Measurements from ENCODE around the gene SLFNL1. TPM values are rescaled to one million over a fixed set of nuclear protein-coding genes. Genes with fewer than 3 reads are reported as not detected.
A peak's percentile ranks its signal among the peaks of the same experiment; 100 is the strongest.

Gene SLFNL1
- total and polyA plus RNA-seq, 2 donors (not counting 1 experiment from before 2014, with no cell fraction given), result 0.18 to 1.2 TPM

DNA sequence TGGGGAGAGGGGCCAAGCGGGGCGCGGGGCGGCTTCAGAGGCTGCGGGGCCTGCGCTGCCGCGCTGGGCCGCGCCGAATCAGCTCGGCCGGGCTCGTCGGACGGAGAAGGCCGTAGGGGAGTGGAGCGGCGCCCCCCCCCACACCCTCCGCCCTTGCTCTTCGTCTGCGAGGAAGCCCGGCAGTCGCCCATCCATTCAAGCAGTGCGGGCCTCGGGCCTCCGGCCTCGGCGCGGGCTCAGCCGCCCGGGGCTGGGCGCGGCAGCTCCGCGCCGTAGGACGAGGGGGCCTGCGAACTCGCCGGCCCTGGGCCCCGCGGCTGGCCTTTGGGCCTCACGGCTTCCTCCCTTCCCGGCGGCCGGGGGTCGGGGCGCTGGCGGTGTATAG lies 41.5 kb downstream of the SLFNL1 start:
- Mint-ChIP-seq H3K4me1 (peaks cover 15% of the 10 kb centered on the region), H3K4me3 (peak overlapping the region; percentile 97), H3K27me3 (no peaks in the 10 kb centered on the region), H3K27ac (peak overlapping the region; percentile 79), H3K9me3 (ENCODE audit: insufficient read depth) (no peaks in the 10 kb centered on the region)
- Histone ChIP-seq H3K4me3 (ENCODE audit: control extremely low read depth in 1 of 5, extremely low read depth in 1 of 5, insufficient read depth in 1 of 5, low read depth in 2 of 5, low read length in 4 of 5) (peak overlapping the region in 4 of 5 experiments; percentile 74 to 89 (median 84)), H3K27me3 (replicated peaks in 1 of 4; ENCODE audit: control extremely low read depth in 1 of 4, control insufficient read depth in 3 of 4, insufficient read depth in 4 of 4, low read length in 3 of 4) (no peaks in the 10 kb centered on the region), H3K79me2 (ENCODE audit: control insufficient read depth, insufficient read depth, low read length) (peaks cover 41% of the 10 kb centered on the region), H3K4me2 (replicated peaks; ENCODE audit: low read depth, low read length, poor library complexity, severe bottlenecking) (peak overlapping the region; percentile 87), H3K9ac (ENCODE audit: low read length) (peak overlapping the region; percentile 81), H2AFZ (ENCODE audit: insufficient read depth, low read depth, low read length, poor library complexity, severe bottlenecking) (peak overlapping the region; percentile 100), H3K36me3 (replicated peaks in 1 of 2; ENCODE audit: control extremely low read depth in 1 of 2, control insufficient read depth in 1 of 2, extremely low read depth in 1 of 2, insufficient read depth in 2 of 2, low read length in 1 of 2) (peaks cover 0 to 13% of the 10 kb centered on the region in 2 experiments), H4K20me1 (ENCODE audit: control insufficient read depth, insufficient read depth, low read length, poor library complexity, severe bottlenecking) (no peaks in the 10 kb centered on the region), H3K4me1 (ENCODE audit: control insufficient read depth in 2 of 2, insufficient read depth in 2 of 2, low read length in 2 of 2) (peaks cover 13 to 18% of the 10 kb centered on the region in 2 donors), H3K9me3 (ENCODE audit: control extremely low read depth in 1 of 3, control insufficient read depth in 2 of 3, insufficient read depth in 1 of 3, low read length in 2 of 3) (no peaks in the 10 kb centered on the region), H3K27ac (ENCODE audit: low read length in 2 of 2) (peak overlapping the region; percentile 40 to 82)
- ChIA-PET POLR2A (no interaction called here), CTCF (interaction anchor here (1.6 kb wide), 1 partner anchor 24 kb away, joined by 6 read pairs; no protein-coding TSS in a partner anchor)
- TF ChIP-seq EZH2 (IDR thresholded peaks at IDR 0.05; ENCODE audit: borderline replicate concordance, insufficient read depth, low read depth, low read length, poor library complexity, severe bottlenecking), result no peak
- TF ChIP-seq, protein P1, sequence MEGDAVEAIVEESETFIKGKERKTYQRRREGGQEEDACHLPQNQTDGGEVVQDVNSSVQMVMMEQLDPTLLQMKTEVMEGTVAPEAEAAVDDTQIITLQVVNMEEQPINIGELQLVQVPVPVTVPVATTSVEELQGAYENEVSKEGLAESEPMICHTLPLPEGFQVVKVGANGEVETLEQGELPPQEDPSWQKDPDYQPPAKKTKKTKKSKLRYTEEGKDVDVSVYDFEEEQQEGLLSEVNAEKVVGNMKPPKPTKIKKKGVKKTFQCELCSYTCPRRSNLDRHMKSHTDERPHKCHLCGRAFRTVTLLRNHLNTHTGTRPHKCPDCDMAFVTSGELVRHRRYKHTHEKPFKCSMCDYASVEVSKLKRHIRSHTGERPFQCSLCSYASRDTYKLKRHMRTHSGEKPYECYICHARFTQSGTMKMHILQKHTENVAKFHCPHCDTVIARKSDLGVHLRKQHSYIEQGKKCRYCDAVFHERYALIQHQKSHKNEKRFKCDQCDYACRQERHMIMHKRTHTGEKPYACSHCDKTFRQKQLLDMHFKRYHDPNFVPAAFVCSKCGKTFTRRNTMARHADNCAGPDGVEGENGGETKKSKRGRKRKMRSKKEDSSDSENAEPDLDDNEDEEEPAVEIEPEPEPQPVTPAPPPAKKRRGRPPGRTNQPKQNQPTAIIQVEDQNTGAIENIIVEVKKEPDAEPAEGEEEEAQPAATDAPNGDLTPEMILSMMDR (IDR thresholded peaks at IDR 0.05), result no peak
- intact Hi-C loops (cut with micrococcal nuclease), result no loop called here
- DNase-seq, result no peak
- peak; percentile 29 for ATAC-seq (ENCODE audit: low read depth)
- under 1% methylated on average over 50 of the region's 50 CpGs for WGBS (ENCODE audit: insufficient coverage)

DNA sequence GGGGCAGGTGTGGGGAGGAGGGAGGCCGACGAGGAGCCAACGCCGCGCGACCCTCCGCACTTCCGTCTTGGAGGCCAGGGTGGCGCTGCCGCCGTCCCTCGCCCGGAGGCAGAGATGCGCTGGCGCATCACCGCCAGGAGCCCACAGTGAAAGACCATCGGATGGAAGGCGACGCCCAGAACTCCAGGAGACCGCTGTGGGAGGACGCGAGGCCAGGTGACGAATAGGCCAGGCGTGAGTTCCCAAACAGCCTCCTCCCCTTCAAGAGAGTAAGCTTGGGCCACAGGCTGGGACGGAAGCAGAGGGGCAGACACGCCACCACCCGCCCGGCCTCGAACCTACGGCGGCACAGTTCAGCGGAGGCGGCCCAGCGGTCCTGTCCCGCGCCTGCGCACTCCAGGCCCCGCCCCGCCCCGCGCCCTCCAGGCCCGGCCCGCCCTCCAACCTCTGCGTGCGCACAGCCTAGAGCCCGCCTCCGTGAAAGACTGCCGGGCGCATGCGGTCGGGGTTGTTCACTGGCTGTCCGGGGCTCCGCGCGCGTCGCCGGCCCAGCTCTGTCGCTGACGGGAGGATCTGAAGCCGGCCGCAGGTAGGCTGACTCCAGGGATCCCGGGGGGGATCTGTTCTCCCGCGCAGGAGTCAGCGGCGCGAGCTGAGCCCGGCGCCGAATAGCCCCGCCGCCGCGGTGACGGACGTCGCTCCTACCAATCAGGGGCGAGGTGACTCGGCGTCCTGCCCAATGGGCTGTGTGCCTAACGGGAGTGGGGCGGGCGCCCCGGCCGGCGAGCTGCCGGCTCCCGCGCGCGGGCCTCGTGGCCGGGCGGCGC lies 42.1 kb downstream of the SLFNL1 start, which contains the start of gene CTPS1:
Gene CTPS1, plus strand, starts transcription at position 456 of the 827 bp plus-strand sequence. CDS start 3,595 bp downstream, outside the sequence.
- peak; percentile 97 for DNase-seq
- no peaks in the 10 kb centered on the region for H3K9me3 Mint-ChIP-seq (ENCODE audit: insufficient read depth)
- WGBS (ENCODE audit: insufficient coverage), result under 1% methylated on average over 96 of the region's 96 CpGs
- Histone ChIP-seq H3K4me3 (ENCODE audit: control extremely low read depth in 1 of 5, extremely low read depth in 1 of 5, insufficient read depth in 1 of 5, low read depth in 2 of 5, low read length in 4 of 5) (peak within 1 kb of the TSS; percentile 45 to 89 (median 82)), H3K9ac (ENCODE audit: low read length) (peak within 1 kb of the TSS; percentile 81), H3K4me2 (replicated peaks; ENCODE audit: low read depth, low read length, poor library complexity, severe bottlenecking) (peak within 1 kb of the TSS; percentile 87), H3K27ac (ENCODE audit: low read length in 2 of 2) (peak within 1 kb of the TSS; percentile 82 to 87), H2AFZ (ENCODE audit: insufficient read depth, low read depth, low read length, poor library complexity, severe bottlenecking) (peak within 1 kb of the TSS; percentile 100), H3K9me3 (ENCODE audit: control extremely low read depth in 1 of 3, control insufficient read depth in 2 of 3, insufficient read depth in 1 of 3, low read length in 2 of 3) (no peaks in the 10 kb centered on the region), H3K36me3 (replicated peaks in 1 of 2; ENCODE audit: control extremely low read depth in 1 of 2, control insufficient read depth in 1 of 2, extremely low read depth in 1 of 2, insufficient read depth in 2 of 2, low read length in 1 of 2) (peaks cover 0 to 7% of the 10 kb centered on the region in 2 experiments), H3K79me2 (ENCODE audit: control insufficient read depth, insufficient read depth, low read length) (peaks cover 40% of the 10 kb centered on the region), H3K27me3 (replicated peaks in 1 of 4; ENCODE audit: control extremely low read depth in 1 of 4, control insufficient read depth in 3 of 4, insufficient read depth in 4 of 4, low read length in 3 of 4) (no peaks in the 10 kb centered on the region), H4K20me1 (ENCODE audit: control insufficient read depth, insufficient read depth, low read length, poor library complexity, severe bottlenecking) (no peaks in the 10 kb centered on the region), H3K4me1 (ENCODE audit: control insufficient read depth in 2 of 2, insufficient read depth in 2 of 2, low read length in 2 of 2) (peaks cover 13 to 18% of the 10 kb centered on the region in 2 donors)
- H3K4me3 Mint-ChIP-seq, result peak within 1 kb of the TSS; percentile 97
- peak; percentile 86 for ATAC-seq (ENCODE audit: low read depth)
- ChIA-PET CTCF (interaction anchor here (1.1 kb wide), 1 partner anchor 24 kb away, joined by 3 read pairs; no protein-coding TSS in a partner anchor), POLR2A (interaction anchor here (0.6 kb wide), 1 partner anchor 117 kb away, joined by 3 read pairs; no protein-coding TSS in a partner anchor)
- peaks cover 15% of the 10 kb centered on the region for H3K4me1 Mint-ChIP-seq
- no peak for TF ChIP-seq EZH2 (IDR thresholded peaks at IDR 0.05; ENCODE audit: borderline replicate concordance, insufficient read depth, low read depth, low read length, poor library complexity, severe bottlenecking)
- TF ChIP-seq, protein P1 (IDR thresholded peaks at IDR 0.05), result peak; percentile 13
- intact Hi-C loops (cut with micrococcal nuclease), result loop anchor here (1.0 to 5.0 kb wide), 3 partner anchors 24 to 312 kb away; partner anchors contain the start of genes CITED4 and RIMS3
- H3K27ac Mint-ChIP-seq, result peak within 1 kb of the TSS; percentile 94
- no peaks in the 10 kb centered on the region for H3K27me3 Mint-ChIP-seq

Measured in B cell (primary cell).